ENCODE results near the gene OR8D4. TPM values are rescaled to one million over a fixed set of nuclear protein-coding genes. Genes with fewer than 3 reads are reported as not detected.

OR8D4 gene
- total RNA-seq, 1 experiment from 2014 or later, result not detected

GRCh38 chr11:123880912-123881311, 21.1 kb upstream of the OR8D4 start:
- no peaks in the 10 kb centered on the region for H3K4me1 ChIP-seq (ENCODE audit: insufficient read depth, low read length)
- H3K27me3 ChIP-seq (ENCODE audit: insufficient read depth, low read length), result no peaks in the 10 kb centered on the region
- no peak overlapping the region for H2BK20ac ChIP-seq (ENCODE audit: low read depth, low read length, poor library complexity, severe bottlenecking)
- H2BK15ac ChIP-seq (ENCODE audit: low read depth, low read length), result no peak overlapping the region
- no peak overlapping the region for H3K4me2 ChIP-seq (ENCODE audit: insufficient read depth, insufficient read length, low read length)
- no peak overlapping the region for H2BK12ac ChIP-seq (ENCODE audit: insufficient read length, low read depth, low read length)
- no peak for TF ChIP-seq CTCF (conservative IDR thresholded peaks at IDR 0.05)
- Mint-ChIP-seq H3K27me3 (ENCODE audit: low read depth) (no peaks in the 10 kb centered on the region), H3K4me3 (no peak overlapping the region), H3K27ac (no peak overlapping the region), H3K4me1 (peaks cover 6 to 8% of the 10 kb centered on the region in 2 experiments), H3K9me3 (peaks cover 7% of the 10 kb centered on the region in 2 experiments), H3K36me3 (ENCODE audit: insufficient read depth in 1 of 3, low read depth in 3 of 3) (peaks cover 3 to 8% (median 3%) of the 10 kb centered on the region in 3 experiments; a peak in 5 of 7 replicates)
- no peaks in the 10 kb centered on the region for H3K23me2 ChIP-seq (ENCODE audit: insufficient read length, low read depth, low read length, poor library complexity, severe bottlenecking)
- no peak for DNase-seq
- WGBS (ENCODE audit: extremely low coverage, insufficient read length, low lambda C conversion rate), result no CpG with 5 or more reads among the region's 4 CpGs
- H4K91ac ChIP-seq (ENCODE audit: insufficient read length, low read depth, low read length), result no peak overlapping the region
- no peak overlapping the region for H2BK5ac ChIP-seq (ENCODE audit: insufficient read length, low read length)
- no peaks in the 10 kb centered on the region for H3K79me2 ChIP-seq (ENCODE audit: insufficient read depth, low read length)
- H3K56ac ChIP-seq (ENCODE audit: insufficient read length, low read depth, low read length), result no peak overlapping the region
- H3K9ac ChIP-seq (ENCODE audit: extremely low read depth, insufficient read length, low read length), result no peak overlapping the region
- H3K23ac ChIP-seq (ENCODE audit: insufficient read length, low read depth, low read length), result no peak overlapping the region
- no peaks in the 10 kb centered on the region for H4K20me1 ChIP-seq (ENCODE audit: control insufficient read depth, insufficient read depth, insufficient read length)
- H3K4ac ChIP-seq (ENCODE audit: low read depth, low read length), result no peak overlapping the region
- H2BK120ac ChIP-seq (ENCODE audit: low read depth, low read length, poor library complexity, severe bottlenecking), result no peak overlapping the region
- H2AK5ac ChIP-seq (ENCODE audit: insufficient read length, low read length), result no peak overlapping the region
- H3K14ac ChIP-seq (ENCODE audit: insufficient read depth, low read length), result no peak overlapping the region
- H3T11ph ChIP-seq (ENCODE audit: low read length), result no peak overlapping the region
- no peak overlapping the region for H4K5ac ChIP-seq (ENCODE audit: insufficient read length, low read depth, low read length)
- no peak overlapping the region for H3K18ac ChIP-seq (ENCODE audit: insufficient read length, low read depth, low read length)
- no peaks in the 10 kb centered on the region for H3K79me1 ChIP-seq (ENCODE audit: insufficient read depth, low read depth, low read length, poor library complexity, severe bottlenecking)
- H3K27ac ChIP-seq (ENCODE audit: insufficient read length, low read depth, low read length), result no peak overlapping the region
- no peak overlapping the region for H2AFZ ChIP-seq (ENCODE audit: low read length)
- H3K9me3 ChIP-seq (ENCODE audit: control insufficient read depth, low read depth, low read length), result no peaks in the 10 kb centered on the region
- no peak overlapping the region for H4K8ac ChIP-seq (replicated peaks; ENCODE audit: insufficient read length, low read depth, low read length)

Measured in H9 (cell line).